A673 (cell line): ENCODE measurements around the gene TLR1.

Experiments used
- CTCF ChIP-seq: fragments of 300-800, 200-600 bp; sonication (generic); conservative IDR thresholded peaks from 2 replicates; pipeline ENCODE4 v1.5.1; 2017; ENCODE audit warnings: low read depth, mild to moderate bottlenecking, antibody characterized with exemption, low read length, moderate library complexity, mixed read lengths
- EZH2 ChIP-seq: fragments of 200-600 bp; sonication (generic); IDR thresholded peaks from 2 replicates; pipeline ENCODE4 v1.6.1; 2017; ENCODE audit warnings: borderline replicate concordance, low read depth, mild to moderate bottlenecking, mixed read lengths, antibody characterized with exemption, low read length; ENCODE audit not compliant: poor library complexity, severe bottlenecking

GRCh38 chr4:38788317-38788716 is 16.3 kb downstream of the TLR1 start:
- TF ChIP-seq CTCF = no peak
- TF ChIP-seq EZH2 = no peak
